ENCODE data around the gene TRAFD1. TPM values are rescaled to one million over a fixed set of nuclear protein-coding genes. Genes with fewer than 3 reads are reported as not detected.

The TRAFD1 gene
- total RNA-seq, 1 donor from 2014 or later = 40.4 TPM

DNA sequence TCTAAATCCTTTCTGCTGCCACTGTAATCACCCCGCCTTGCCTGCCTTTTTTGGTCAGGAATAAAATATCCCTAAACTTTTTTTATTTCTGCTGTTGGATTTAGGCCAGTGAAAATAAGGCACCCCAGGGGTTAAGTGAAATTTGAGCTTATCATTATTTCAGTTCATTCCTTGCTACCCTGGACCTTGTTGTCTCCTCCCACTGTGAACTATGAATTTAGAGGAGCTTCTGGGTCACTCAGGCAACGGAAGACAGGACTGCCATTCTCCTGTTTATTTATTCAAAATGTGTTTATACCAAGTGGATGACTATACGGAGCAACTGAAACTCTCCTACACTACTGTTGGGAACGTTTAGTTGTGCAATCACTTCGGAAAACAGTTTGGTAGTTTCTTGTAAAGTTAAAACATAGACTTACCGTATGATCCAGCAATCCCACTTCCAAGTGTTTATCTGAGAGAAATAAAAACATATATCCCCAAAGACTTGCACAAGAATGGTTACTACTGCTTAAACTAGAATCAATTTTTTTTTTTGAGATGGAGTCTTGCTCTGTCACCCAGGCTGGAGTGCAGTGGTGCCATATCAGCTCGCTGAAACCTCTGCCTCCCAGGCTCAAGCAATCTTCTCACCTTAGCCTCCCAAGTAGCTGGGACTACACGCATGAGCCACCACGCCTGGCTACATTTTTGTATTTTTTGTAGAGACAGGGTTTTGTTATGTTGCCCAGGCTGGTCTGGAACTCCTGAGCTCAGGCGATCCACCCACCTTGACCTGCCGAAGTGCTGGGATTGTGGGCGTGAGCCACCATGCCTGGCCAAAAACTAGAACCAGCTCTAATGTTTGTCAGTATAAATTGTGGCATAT is 2.3 kb upstream of the TRAFD1 start:
- DNase-seq (ENCODE audit: extremely low spot score, unreplicated experiment) = no peak
- H3K36me3 Mint-ChIP-seq = no peaks in the 10 kb centered on the region
- H3K27ac Mint-ChIP-seq = peak overlapping the region; percentile 36
- H3K4me1 Mint-ChIP-seq (ENCODE audit: unreplicated experiment) = peaks cover 30% of the 10 kb centered on the region
- H3K4me3 Mint-ChIP-seq = peak overlapping the region; percentile 39
- H3K27me3 Mint-ChIP-seq = no peaks in the 10 kb centered on the region
- TF ChIP-seq, protein P1, sequence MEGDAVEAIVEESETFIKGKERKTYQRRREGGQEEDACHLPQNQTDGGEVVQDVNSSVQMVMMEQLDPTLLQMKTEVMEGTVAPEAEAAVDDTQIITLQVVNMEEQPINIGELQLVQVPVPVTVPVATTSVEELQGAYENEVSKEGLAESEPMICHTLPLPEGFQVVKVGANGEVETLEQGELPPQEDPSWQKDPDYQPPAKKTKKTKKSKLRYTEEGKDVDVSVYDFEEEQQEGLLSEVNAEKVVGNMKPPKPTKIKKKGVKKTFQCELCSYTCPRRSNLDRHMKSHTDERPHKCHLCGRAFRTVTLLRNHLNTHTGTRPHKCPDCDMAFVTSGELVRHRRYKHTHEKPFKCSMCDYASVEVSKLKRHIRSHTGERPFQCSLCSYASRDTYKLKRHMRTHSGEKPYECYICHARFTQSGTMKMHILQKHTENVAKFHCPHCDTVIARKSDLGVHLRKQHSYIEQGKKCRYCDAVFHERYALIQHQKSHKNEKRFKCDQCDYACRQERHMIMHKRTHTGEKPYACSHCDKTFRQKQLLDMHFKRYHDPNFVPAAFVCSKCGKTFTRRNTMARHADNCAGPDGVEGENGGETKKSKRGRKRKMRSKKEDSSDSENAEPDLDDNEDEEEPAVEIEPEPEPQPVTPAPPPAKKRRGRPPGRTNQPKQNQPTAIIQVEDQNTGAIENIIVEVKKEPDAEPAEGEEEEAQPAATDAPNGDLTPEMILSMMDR (conservative IDR thresholded peaks at IDR 0.05) = no peak
- H3K9me3 Mint-ChIP-seq = no peaks in the 10 kb centered on the region

DNA sequence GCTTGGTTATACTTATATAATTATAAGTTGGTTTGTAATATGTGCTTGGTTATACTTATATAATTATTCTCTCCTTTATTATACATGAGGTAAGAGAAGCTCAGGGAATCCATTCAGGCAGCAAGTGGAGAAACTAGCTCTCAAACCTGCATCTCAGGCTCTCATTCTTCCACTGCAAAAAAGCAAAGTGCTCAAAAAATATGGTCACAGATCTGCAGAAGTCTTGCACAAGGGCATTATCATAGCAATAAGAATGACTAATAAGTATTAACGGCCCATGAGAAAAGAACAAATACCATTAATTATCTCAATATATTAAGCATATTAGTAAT is 476 bp upstream of the TRAFD1 start:
- no peaks in the 10 kb centered on the region for H3K27me3 Mint-ChIP-seq
- TF ChIP-seq, protein P1 (conservative IDR thresholded peaks at IDR 0.05) = no peak
- no peaks in the 10 kb centered on the region for H3K36me3 Mint-ChIP-seq
- no peak for DNase-seq (ENCODE audit: extremely low spot score, unreplicated experiment)
- H3K4me1 Mint-ChIP-seq (ENCODE audit: unreplicated experiment) = peaks cover 30% of the 10 kb centered on the region
- no peaks in the 10 kb centered on the region for H3K9me3 Mint-ChIP-seq
- peak overlapping the region; percentile 29 for H3K27ac Mint-ChIP-seq
- peak overlapping the region; percentile 84 for H3K4me3 Mint-ChIP-seq

DNA sequence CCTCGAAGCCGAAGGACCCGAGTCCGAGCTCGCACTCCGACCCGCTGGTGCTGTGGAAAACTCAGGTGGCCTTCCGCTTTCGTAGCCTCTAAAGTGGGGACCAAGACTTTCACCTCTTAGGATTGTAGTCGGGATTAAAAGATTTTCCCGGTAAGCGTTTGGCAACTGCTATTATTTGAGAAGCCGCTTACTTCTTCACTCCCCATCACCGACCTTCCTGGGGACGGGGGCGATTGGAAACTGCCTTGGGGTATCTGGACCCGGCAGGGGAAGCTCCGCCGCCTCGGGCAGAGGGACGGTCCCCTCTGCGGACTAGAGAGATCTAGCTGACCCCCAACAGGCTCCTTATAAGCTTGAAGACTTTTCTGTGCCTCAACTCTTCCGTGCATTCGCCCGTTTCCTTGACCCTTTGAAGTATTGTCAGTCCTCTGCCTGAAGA is 659 bp downstream of the TRAFD1 start:
- DNase-seq (ENCODE audit: extremely low spot score, unreplicated experiment) = no peak
- Mint-ChIP-seq H3K9me3 (no peaks in the 10 kb centered on the region), H3K36me3 (no peaks in the 10 kb centered on the region), H3K27me3 (no peaks in the 10 kb centered on the region), H3K4me1 (ENCODE audit: unreplicated experiment) (peaks cover 26% of the 10 kb centered on the region), H3K4me3 (peak overlapping the region; percentile 84), H3K27ac (peak overlapping the region; percentile 75)
- TF ChIP-seq, protein P1 (conservative IDR thresholded peaks at IDR 0.05) = no peak

DNA sequence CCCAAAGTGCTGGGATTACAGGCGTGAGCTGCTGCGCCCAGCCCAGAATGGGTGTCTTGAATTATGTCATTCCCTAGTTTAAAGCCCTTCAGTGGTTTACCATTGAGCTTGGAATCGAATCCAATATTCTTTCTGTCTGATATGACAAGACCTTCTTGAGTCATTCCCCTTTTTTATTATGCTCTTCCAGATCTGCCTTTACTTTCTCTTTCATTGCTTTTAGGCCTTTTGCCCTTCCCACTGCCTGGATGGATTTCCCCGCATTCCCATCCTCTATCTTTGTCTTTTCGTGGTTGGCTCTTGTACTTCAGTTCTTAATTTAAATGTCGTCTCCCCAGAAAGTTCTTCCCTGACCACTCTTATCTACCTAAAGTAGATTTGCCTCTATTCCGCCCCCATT is 1.6 kb downstream of the TRAFD1 start:
- H3K36me3 Mint-ChIP-seq = no peaks in the 10 kb centered on the region
- peaks cover 23% of the 10 kb centered on the region for H3K4me1 Mint-ChIP-seq (ENCODE audit: unreplicated experiment)
- peak overlapping the region; percentile 75 for H3K27ac Mint-ChIP-seq
- no peak for DNase-seq (ENCODE audit: extremely low spot score, unreplicated experiment)
- no peaks in the 10 kb centered on the region for H3K9me3 Mint-ChIP-seq
- H3K27me3 Mint-ChIP-seq = no peaks in the 10 kb centered on the region
- H3K4me3 Mint-ChIP-seq = peak overlapping the region; percentile 84
- TF ChIP-seq, protein P1 (conservative IDR thresholded peaks at IDR 0.05) = no peak

DNA sequence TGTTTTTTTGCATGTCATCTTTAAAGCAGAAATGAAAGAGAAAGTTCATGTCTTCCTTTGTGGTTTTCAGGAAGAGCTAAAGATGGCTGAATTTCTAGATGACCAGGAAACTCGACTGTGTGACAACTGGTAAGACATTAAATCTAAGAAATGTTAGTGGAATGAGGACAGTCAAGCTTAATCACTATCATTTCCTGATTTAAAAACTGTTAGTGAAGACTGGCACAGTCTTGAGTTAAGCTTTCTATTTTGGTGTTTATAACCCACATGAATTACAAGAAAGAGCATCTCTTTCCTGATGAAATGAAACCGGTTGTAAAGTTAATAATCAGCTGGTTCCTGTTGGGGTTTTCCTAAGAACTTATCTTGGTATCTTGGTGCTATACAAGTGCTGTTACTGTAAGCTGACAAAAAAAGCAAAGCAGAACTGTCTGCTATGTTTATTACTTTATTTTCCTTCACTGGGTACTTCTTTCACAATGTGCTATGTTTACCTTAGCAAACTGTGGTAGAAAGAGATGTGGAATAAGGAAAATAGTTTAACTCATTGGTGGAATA is 5.2 kb downstream of the TRAFD1 start:
- Mint-ChIP-seq H3K4me3 (no peak overlapping the region), H3K36me3 (peaks cover 3% of the 10 kb centered on the region), H3K9me3 (no peaks in the 10 kb centered on the region), H3K27me3 (no peaks in the 10 kb centered on the region), H3K27ac (peak overlapping the region; percentile 7), H3K4me1 (ENCODE audit: unreplicated experiment) (peaks cover 9% of the 10 kb centered on the region)
- no peak for DNase-seq (ENCODE audit: extremely low spot score, unreplicated experiment)
- TF ChIP-seq, protein P1 (conservative IDR thresholded peaks at IDR 0.05) = no peak

Data from type B pancreatic cell (in vitro differentiated cells).